K562 (cell line): ENCODE results near the gene UBR3. TPM values are rescaled to one million over a fixed set of nuclear protein-coding genes. Genes with fewer than 3 reads are reported as not detected.

Experiments
- CBFB ChIP-seq: sonication (generic); formaldehyde crosslinking; IDR thresholded peaks from 2 replicates; pipeline ENCODE4 v1.4.0; 2020; ENCODE audit warnings: mild to moderate bottlenecking, missing genetic modification reagents
- FUS ChIP-seq: fragments of 200-400 bp; formaldehyde crosslinking; optimal IDR thresholded peaks from 2 replicates; pipeline ENCODE3; 2017; ENCODE audit warnings: low read depth, low read length
- HOXB6 ChIP-seq: fragments of 250-450 bp; sonication (Bioruptor Pico); IDR thresholded peaks from 2 replicates; pipeline ENCODE4 v1.5.1; 2022; ENCODE audit warnings: mild to moderate bottlenecking, borderline replicate concordance
- JUN ChIP-seq, 2 experiments: sonication (generic) in 1 of 2; formaldehyde crosslinking in 1 of 2; IDR thresholded peaks; 2 replicates each; pipeline versions ENCODE4 v1.6.1 to v1.8.0; 2012 to 2022; ENCODE audit warnings: borderline replicate concordance in 2 of 2, mild to moderate bottlenecking in 2 of 2, improper control_type of control experiment in 1 of 2, low read depth in 1 of 2, low read length in 1 of 2, missing genetic modification reagents in 1 of 2
- JUND ChIP-seq, 2 experiments: IDR thresholded peaks; 2 replicates in 1 of 2; 3 replicates in 1 of 2; pipeline ENCODE4 v1.6.1; 2011; ENCODE audit warnings: borderline replicate concordance in 2 of 2, low read depth in 2 of 2, low read length in 2 of 2, improper control_type of control experiment in 1 of 2, missing biosample characterization in 1 of 2, missing genetic modification characterization in 1 of 2, missing genetic modification reagents in 1 of 2
- LCOR ChIP-seq: sonication (generic); formaldehyde crosslinking; IDR thresholded peaks from 2 replicates; pipeline ENCODE4 v1.8.0; 2022; ENCODE audit warnings: mild to moderate bottlenecking, missing genetic modification reagents
- LEF1 ChIP-seq: fragments of 450-650 bp; IDR thresholded peaks from 2 replicates; pipeline ENCODE4 v1.6.1; 2016; ENCODE audit warnings: mild to moderate bottlenecking
- MLX ChIP-seq, 2 experiments: fragments of 450-650 bp in 1 of 2; sonication (generic) in 1 of 2; formaldehyde crosslinking; conservative IDR thresholded peaks; 2 replicates each; pipeline versions ENCODE4 v1.4.0 to v1.8.1; 2020 to 2022; ENCODE audit warnings: mild to moderate bottlenecking in 1 of 2, missing genetic modification reagents in 1 of 2
- PURB ChIP-seq: sonication (generic); formaldehyde crosslinking; IDR thresholded peaks from 2 replicates; pipeline ENCODE4 v1.9.0; 2021; ENCODE audit warnings: low read depth, mild to moderate bottlenecking, missing genetic modification reagents
- SETDB1 ChIP-seq: IDR thresholded peaks from one replicate; pipeline ENCODE4 v1.6.1; 2012; ENCODE audit warnings: low read length, control low read depth, inconsistent platforms
- SRSF3 ChIP-seq: fragments of 200-400 bp; formaldehyde crosslinking; IDR thresholded peaks from 2 replicates; pipeline ENCODE4 v1.6.1; 2016; ENCODE audit warnings: mild to moderate bottlenecking, low read length, moderate library complexity; ENCODE audit not compliant: insufficient read depth
- ZFX ChIP-seq: sonication (generic); formaldehyde crosslinking; IDR thresholded peaks from 2 replicates; pipeline ENCODE4 v1.8.0; 2022; ENCODE audit warnings: mild to moderate bottlenecking, missing genetic modification reagents, moderate library complexity
- ZNF184 ChIP-seq: sonication (generic); formaldehyde crosslinking; IDR thresholded peaks from 2 replicates; pipeline ENCODE4 v1.5.0; 2020; ENCODE audit warnings: missing genetic modification reagents
- ZNF354B ChIP-seq: fragments of 250-450 bp; sonication (Bioruptor Pico); IDR thresholded peaks from 2 replicates; pipeline ENCODE4 v1.4.0; 2020
- ZNF408 ChIP-seq: fragments of 250-450 bp; sonication (Bioruptor Pico); IDR thresholded peaks from 2 replicates; pipeline ENCODE4 v1.4.0; 2020; ENCODE audit warnings: low read depth, mild to moderate bottlenecking, moderate library complexity
- ZNF518B ChIP-seq: fragments of 250-450 bp; sonication (Bioruptor Pico); IDR thresholded peaks from 2 replicates; pipeline ENCODE4 v1.5.0; 2021; ENCODE audit warnings: mild to moderate bottlenecking, moderate library complexity
- polyA plus RNA-seq, 8 experiments: library from polyadenylated mRNA; depleted of rRNA in 4 of 8; stranded (reverse) in 5 of 8; unstranded in 3 of 8; fragments of >200 nt; fragmentation: Nextera tagmentation in 2 of 8; fragmentation: Illumina TruSeq in 1 of 8; extraction: Ambion mirVana in 2 of 8; extraction: Trizol in 1 of 8; gene quantifications; 2 replicates each; pipeline versions ENCODE4 v1.2.1 to v1.2.3, GENCODE V29; 2011 to 2014; ENCODE audit warnings: inconsistent platforms in 1 of 8, missing spikeins in 1 of 8
- total RNA-seq, 7 experiments: library from RNA; depleted of rRNA in 6 of 7; stranded (reverse); fragments of >200 nt in 6 of 7; fragmentation: Illumina TruSeq in 2 of 7; extraction: Trizol in 2 of 7; gene quantifications; 2 replicates each; pipeline versions ENCODE4 v1.2.1 to v1.2.3, GENCODE V29; 2011 to 2021; ENCODE audit warnings: low replicate concordance in 1 of 7
- TF ChIP-seq, protein P1 (sequence below): fragments of 450-650 bp; IDR thresholded peaks from 2 replicates; pipeline ENCODE4 v1.6.1; 2016; ENCODE audit warnings: antibody characterized with exemption
- TF ChIP-seq, protein P2 (sequence below): fragments of 450-650 bp; conservative IDR thresholded peaks from 2 replicates; pipeline ENCODE4 v1.6.1; 2016; ENCODE audit warnings: missing genetic modification characterization, low read depth, mild to moderate bottlenecking, missing compliant biosample characterization, moderate library complexity
- TF ChIP-seq, protein P3 (sequence below): fragments of 450-650 bp; conservative IDR thresholded peaks from 2 replicates; pipeline ENCODE4 v1.6.1; 2016; ENCODE audit warnings: missing genetic modification characterization, low read depth, mild to moderate bottlenecking, control low read depth, missing compliant biosample characterization

Gene UBR3
- total and polyA plus RNA-seq, 9 of the 15 experiments (the other 6 are each of a cell fraction or from before 2014, with no cell fraction given) = 14.4 to 63.5 (median 40.4) TPM

DNA sequence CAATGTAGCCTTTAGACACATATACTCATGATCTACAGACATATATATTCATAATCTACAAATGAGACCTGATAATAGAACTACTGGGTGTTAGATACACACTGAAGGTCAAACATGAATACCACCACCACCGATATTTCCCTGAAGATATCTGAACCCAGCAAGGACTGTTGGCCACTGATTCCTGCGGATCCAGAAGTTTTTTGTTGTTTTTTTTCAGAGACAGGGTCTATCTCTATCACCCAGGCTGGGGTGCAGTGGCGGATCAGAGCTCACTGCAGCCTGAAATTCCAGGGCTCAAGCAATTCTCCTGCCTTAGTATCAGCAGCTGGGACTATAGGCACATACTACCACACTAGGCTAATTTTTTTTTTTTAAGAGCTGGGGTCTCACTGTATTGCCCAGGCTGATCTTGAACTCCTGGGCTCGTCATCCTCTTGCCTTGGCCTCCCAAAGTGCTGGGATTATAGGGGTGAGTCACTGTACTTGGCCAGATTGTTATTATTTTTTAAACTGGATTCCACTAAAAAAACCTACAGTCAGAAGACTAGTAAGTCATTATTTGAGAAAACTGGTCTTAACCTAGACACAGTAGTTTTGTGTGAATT is 4.4 kb upstream of the UBR3 start (continued):
- no peak for TF ChIP-seq JUND (IDR thresholded peaks at IDR 0.05; ENCODE audit: borderline replicate concordance, low read depth, low read length)
- no peak for TF ChIP-seq JUND (tag; IDR thresholded peaks at IDR 0.05; ENCODE audit: borderline replicate concordance, low read depth, low read length)
- TF ChIP-seq ZNF354B (CRISPR knock-in tag) = no peak
- no peak for TF ChIP-seq SETDB1
- TF ChIP-seq, protein P1, sequence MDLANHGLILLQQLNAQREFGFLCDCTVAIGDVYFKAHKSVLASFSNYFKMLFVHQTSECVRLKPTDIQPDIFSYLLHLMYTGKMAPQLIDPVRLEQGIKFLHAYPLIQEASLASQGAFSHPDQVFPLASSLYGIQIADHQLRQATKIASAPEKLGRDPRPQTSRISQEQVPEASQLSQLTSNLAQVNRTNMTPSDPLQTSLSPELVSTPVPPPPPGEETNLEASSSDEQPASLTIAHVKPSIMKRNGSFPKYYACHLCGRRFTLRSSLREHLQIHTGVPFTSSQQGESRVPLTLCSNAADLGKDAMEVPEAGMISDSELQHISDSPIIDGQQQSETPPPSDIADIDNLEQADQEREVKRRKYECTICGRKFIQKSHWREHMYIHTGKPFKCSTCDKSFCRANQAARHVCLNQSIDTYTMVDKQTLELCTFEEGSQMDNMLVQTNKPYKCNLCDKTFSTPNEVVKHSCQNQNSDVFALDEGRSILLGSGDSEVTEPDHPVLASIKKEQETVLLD = no peak
- TF ChIP-seq ZNF518B (CRISPR knock-in tag) = no peak
- TF ChIP-seq ZNF408 (CRISPR knock-in tag) = no peak
- no peak for TF ChIP-seq LEF1
- no peak for TF ChIP-seq HOXB6 (CRISPR knock-in tag)
- TF ChIP-seq PURB (CRISPR knock-in tag) = no peak
- TF ChIP-seq FUS = no peak
- TF ChIP-seq JUN (IDR thresholded peaks at IDR 0.05; ENCODE audit: borderline replicate concordance, low read depth, low read length) = no peak
- TF ChIP-seq JUN (CRISPR knock-in tag; IDR thresholded peaks at IDR 0.05; ENCODE audit: borderline replicate concordance) = no peak
- TF ChIP-seq, protein P2, sequence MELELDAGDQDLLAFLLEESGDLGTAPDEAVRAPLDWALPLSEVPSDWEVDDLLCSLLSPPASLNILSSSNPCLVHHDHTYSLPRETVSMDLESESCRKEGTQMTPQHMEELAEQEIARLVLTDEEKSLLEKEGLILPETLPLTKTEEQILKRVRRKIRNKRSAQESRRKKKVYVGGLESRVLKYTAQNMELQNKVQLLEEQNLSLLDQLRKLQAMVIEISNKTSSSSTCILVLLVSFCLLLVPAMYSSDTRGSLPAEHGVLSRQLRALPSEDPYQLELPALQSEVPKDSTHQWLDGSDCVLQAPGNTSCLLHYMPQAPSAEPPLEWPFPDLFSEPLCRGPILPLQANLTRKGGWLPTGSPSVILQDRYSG = no peak
- TF ChIP-seq ZNF184 (CRISPR knock-in tag) = no peak
- no peak for TF ChIP-seq ZFX (CRISPR knock-in tag)
- TF ChIP-seq CBFB (CRISPR knock-in tag) = no peak
- TF ChIP-seq, protein P3, sequence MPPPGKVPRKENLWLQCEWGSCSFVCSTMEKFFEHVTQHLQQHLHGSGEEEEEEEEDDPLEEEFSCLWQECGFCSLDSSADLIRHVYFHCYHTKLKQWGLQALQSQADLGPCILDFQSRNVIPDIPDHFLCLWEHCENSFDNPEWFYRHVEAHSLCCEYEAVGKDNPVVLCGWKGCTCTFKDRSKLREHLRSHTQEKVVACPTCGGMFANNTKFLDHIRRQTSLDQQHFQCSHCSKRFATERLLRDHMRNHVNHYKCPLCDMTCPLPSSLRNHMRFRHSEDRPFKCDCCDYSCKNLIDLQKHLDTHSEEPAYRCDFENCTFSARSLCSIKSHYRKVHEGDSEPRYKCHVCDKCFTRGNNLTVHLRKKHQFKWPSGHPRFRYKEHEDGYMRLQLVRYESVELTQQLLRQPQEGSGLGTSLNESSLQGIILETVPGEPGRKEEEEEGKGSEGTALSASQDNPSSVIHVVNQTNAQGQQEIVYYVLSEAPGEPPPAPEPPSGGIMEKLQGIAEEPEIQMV (tag) = no peak
- TF ChIP-seq LCOR = no peak
- TF ChIP-seq MLX (CRISPR knock-in tag; conservative IDR thresholded peaks at IDR 0.05) = no peak
- TF ChIP-seq SRSF3 = no peak
